Stimulated activated CD4-positive, alpha-beta T cell treated with anti-CD3 and anti-CD28 coated beads, Interleukin-4, amount 100 ng/mL, for 24 hours (primary cell): ENCODE results near the gene PPP1R12C.

ENCODE experiments used
- DNase-seq: peaks from one replicate; pipeline ENCODE4 v3.0.0-alpha.2; 2020

Gene PPP1R12C

DNA sequence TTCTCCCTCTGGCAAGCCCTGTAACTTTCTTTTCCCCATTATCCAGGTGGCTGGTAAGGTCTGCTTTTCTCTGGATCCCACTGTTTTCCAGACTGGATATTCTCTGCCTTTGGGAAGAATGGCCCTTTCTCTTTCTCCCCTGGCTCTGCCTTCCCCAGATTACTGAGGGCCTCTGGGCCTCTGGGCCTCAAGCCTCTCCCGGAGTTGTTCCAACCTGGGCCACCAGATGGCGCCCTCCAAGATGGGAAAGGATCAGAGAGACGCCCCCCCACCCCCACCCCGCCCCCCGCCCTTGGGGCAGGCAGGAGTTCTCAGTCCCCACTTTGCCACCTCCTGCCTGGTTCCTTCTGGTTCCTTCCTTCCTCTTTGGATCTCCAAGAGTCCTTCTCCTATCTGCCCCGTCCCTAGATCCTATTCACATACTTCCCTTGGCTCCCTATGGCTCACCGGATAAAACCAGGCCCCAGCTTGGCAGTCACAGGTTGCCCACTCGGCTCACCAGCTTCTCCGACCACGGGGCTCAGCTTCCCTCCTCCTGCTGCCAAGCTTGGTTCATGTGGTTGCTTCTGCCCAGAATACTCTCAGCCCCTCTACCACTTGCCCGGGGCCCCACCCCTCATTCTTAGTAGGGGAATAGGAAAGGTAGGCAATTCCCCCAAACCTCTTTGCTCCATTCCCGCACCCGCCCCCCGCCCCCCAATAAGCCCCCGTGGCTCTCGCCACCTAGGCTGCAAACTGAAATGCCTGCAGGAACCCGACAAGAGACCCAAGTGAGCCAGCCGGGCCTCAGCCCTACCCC lies 28.7 kb downstream of the PPP1R12C start:
- DNase-seq = peak; percentile 84

DNA sequence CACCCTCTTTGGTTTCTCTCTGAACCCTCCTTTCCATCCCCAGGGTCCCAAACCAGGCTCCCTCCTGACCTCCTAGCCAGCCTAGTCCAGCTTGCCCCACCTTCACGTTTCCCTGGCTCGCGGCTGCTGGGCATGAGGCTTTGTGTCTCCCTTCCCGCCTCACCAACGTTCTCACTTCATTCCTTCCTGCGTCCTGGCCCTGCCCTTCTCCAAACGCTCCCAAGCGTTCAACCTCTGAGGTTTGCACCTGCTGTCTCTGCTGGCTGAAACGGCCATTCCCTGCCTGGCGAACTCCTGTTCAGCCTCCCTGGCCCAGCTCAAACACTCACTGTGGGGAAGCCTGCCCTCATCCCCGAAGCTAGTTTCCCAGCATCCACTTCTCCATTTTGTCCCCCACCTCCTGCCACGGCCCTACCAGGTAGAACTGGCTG lies 29.4 kb downstream of the PPP1R12C start:
- no peak for DNase-seq

DNA sequence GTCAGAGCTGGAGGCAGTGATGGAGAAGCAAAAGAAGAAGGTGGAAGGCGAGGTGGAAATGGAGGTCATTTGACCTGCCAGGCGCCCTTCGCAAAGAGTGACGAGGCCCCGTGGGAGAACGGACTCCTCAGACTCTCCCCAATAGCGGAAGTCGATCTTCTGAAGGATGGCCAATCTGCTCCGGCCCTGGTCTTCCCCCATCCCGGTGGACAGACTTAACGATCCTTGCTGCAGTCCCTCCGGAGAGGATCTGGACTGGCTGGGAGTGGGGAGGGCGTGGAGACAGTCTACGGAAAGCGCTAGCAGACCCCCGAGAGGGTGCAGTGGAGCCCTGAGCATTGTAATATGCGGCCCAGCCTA lies 29.9 kb downstream of the PPP1R12C start:
- DNase-seq = no peak

DNA sequence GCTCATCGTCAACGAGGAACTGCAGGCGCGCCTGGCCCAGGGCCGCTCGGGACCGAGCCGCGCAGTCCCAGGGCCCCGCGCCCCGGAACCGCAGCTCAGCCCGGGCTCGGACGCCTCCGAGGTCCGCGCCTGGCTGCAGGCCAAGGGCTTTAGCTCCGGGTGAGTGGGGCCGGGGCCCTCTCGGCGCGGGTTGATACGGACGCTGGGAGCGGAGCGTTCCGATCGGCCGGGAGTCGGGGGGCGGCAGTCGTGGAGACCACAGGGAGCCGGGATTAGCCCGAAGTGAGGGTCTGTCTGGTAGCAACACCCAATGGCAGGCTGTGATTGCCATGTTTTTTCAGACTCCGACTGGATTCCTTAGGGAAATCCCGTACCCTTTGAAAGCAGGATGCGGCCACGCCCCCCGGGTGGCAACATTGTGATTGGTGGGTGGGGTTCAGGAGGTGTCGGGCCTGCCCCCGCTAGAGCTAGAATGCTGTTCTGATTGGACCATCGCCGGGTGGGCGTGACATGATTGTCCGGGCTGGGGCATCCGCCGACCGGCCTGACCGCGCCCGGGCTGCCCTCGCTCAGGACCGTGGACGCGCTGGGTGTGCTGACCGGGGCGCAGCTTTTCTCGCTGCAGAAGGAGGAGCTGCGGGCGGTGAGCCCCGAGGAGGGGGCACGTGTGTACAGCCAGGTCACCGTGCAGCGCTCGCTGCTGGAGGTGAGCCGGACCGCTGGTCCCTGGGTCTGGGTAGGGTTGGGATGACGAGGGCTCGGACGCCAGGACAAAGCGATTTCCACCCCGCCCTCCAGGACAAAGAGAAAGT lies 30.5 kb downstream of the PPP1R12C start:
- DNase-seq = peak; percentile 60

DNA sequence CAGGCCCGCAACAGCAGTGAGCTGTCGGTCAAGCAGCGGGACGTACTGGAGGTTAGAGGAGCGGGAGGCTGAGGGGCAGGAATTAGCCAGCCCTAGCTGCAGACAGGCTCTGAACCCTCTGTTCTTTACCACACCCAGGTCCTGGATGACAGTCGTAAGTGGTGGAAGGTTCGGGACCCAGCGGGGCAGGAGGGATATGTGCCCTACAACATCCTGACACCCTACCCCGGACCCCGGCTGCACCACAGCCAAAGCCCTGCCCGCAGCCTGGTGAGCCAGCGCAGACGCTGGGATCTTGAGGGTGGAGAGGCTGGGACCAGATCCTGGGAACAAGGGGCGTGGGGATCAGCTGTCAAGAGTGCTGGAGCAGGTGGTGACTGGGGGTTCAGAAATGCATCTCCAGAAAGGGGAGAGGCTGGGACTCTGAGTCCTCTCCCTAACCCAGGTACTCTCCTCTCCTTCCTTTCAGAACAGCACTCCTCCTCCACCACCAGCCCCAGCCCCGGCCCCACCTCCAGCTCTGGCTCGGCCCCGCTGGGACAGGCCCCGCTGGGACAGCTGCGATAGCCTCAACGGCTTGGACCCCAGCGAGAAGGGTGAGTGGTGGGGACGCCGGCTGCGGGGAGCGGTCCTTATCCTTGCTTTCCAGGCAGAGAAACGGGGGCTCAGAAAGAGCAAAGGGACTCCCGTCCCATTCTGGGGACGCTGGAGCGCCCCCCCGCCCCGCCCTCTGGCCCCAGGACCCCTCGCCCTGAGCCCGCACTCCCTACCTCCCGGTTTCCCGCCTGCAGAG lies 31.3 kb downstream of the PPP1R12C start:
- no peak for DNase-seq

DNA sequence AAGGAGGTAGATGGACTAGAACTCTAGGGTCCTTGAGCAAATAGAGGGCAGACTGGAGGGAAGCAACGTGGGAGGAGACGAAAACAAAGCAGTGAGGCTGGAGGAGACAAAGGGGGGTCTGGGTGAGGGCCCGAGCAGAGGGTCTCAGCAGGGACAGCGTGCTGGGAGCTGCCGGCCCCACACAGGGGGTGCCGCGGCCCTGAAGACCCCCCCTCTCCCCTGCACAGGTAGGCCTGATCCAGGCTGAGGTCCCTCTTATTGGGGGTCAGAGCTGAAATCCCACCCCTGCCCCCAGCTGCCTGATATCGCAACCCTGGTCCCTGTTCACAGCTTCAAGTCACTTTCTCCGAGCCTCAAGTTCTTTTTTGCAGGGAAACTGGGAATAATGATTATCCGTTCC lies 33.0 kb downstream of the PPP1R12C start:
- no peak for DNase-seq

DNA sequence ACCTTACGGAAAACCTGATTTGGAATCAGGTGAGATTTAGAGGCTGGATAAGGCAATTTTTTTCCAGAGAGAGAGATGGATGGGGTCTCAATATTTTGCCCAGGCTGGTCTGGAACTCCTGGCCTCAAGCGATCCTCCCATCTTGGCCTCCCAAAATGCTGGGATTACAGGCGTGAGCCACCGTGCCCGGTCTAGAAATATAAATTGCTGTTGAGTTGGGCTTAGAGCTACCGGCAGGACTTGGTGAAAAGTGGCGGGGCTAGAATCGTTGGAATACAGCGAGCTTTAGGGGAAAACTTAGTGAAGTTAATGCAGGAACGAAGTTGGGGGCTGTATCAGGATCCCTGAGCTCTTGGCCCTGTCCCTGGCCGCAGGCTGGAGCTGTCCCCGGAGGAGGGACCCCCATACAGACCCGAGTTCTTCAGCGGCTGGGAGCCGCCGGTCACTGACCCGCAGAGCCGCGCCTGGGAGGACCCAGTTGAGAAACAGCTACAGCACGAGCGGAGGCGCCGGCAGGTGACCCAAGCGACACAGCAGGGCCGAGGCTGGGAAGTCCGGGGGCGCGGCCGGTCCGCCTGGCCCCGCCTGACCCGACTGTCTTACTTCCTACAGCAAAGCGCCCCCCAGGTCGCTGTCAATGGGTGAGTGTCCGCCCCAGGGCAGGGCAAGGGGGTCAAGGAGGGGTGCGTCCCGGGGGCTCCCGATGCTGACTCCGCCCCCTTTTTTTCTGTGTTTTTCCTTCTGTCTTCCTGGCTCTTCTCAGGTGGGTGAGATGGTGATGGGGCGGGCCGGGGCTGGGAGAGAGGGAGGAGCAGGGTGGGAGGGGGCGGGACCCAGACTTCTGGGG lies 34.2 kb downstream of the PPP1R12C start:
- DNase-seq = no peak

DNA sequence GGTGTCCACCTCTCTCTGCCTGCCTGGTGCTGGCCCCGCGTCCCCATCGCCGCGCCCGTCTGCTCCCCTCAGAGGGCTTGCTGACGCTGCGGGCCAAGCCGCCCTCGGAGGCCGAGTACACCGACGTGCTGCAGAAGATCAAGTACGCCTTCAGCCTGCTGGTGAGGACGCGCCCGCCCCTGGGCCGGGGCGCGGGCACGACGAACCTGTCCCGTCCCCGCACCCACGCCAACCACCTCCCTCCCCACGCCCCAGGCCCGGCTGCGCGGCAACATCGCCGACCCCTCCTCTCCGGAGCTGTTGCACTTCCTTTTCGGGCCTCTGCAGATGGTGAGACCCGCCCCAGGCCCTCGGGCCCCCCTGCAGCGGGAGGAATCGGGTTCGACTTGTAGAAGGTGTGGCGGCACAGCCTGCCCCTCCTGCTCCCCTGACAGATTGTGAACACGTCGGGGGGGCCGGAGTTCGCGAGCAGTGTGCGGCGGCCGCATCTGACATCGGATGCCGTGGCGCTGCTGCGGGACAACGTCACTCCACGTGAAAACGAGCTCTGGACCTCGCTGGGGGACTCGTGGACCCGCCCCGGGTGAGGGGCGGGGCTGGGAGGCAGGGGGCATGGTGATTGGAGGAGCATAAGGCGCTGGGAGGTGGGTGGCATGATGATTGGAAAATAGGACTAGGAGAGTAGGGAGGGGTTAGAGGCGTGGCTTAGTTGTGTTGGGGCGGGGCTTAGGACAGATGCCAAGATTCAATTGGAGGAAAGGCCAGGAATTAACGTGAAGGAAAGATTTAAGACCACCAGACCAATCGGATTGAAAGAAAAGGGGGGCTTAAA lies 35.2 kb downstream of the PPP1R12C start:
- DNase-seq = peak; percentile 48

DNA sequence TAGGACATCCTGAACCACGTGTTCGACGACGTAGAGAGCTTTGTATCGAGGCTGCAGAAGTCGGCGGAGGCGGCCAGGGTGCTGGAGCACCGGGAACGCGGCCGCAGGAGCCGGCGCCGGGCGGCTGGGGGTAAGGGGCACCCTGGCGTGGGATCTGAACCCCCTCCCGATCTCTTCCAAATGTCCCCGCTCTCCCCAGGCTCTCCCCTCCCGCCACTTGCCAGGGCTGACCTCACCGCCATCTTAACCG lies 35.7 kb downstream of the PPP1R12C start:
- DNase-seq = no peak

DNA sequence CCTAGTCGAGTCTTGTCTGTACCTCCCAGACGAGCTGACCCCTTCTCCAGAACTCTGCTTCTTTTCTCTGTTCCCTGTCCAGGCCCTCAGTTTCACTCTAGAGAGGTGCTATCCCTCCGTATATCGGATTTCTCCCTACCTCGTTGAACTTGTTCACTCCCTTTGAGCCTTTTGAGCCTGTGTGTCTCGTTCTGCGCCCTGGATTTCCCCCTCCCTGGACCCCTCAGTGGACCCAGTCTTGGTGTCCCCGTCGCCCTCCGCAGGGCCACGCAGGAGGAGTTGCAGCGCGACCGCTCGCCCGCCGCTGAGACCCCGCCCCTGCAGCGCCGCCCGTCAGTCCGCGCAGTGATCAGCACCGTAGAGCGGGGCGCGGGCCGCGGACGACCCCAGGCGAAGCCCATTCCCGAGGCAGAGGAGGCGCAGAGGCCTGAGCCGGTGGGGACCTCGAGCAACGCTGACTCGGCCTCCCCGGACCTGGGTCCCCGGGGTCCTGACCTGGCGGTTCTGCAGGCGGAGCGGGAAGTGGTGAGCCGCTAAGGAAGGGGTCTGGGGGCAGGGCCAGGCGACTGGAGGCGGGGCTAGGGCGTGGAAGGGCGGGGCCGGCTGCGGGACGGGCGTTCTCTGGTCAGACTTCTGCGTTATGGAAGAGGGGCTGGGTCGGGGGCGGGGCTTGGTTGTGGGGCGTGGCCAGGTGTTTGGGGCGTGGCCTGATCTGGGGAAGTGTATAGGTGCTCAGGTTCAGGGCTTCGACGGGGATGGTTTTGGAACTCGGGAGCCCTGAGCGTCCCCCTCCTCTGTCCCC lies 36.3 kb downstream of the PPP1R12C start:
- peak; percentile 84 for DNase-seq

DNA sequence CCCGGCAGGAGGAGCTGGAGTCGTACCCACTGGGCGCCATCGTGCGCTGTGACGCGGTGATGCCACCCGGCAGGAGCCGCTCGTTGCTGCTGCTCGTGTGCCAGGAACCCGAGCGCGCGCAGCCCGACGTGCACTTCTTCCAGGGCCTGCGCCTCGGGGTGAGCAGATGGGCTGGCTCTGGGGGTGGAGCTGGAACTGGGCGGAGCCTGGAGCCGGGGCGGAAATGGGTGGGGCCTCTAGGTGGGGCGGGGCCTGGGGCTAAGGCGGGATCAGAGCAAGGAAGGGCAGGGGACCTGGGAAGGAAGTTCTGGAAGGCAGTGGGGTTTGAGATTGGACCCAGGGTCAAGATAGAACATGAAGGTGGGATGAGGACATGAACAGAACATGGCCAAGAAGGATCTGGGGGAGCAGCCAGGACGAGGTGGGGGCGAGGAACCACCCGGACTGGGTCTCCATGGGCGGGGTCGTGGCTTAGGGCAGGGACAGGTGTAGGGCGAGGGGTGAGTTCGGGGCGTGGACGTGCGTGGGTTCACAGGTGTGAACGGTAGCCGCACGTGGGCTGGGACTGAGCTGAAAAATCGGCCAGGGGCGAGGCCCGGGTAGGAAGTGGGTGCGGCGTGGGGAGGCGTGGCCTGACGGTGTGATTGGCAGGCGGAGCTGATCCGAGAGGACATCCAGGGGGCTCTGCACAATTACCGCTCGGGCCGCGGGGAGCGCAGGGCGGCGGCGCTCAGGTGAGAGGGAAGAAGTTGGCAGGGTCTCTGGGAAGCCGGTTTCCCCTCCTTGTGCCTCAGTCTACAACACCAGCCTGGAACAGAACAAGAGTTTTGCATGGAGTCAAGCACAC lies 37.1 kb downstream of the PPP1R12C start:
- peak; percentile 56 for DNase-seq

DNA sequence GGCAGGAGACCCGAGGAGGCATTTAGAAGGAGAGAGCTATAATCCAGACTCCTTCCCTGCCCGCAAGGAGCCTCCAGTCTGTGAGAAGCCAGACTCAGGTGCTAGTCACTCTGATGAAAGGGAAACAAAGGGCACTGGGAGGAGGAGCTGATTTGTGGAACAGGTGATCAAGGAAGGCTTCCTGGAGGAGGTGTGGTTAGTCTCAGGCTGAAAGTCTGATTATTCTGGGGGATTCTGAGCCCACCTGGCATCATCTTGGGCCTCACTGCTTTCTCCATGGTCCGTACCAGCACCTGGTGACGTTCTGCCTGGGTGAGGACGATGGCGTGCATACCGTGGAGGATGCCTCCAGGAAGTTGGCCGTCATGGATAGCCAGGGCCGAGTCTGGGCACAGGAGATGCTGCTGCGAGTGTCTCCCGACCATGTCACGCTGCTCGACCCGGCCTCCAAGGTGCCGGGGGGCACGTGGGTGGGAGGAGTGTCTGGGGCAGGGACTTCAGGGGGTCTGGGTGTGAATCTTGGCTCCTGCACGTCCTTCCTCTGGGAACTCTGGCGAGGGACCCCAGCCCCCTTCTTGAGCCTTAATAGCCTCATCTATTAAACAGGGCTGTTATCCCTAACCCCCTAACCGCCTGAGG lies 37.9 kb downstream of the PPP1R12C start:
- DNase-seq = no peak

DNA sequence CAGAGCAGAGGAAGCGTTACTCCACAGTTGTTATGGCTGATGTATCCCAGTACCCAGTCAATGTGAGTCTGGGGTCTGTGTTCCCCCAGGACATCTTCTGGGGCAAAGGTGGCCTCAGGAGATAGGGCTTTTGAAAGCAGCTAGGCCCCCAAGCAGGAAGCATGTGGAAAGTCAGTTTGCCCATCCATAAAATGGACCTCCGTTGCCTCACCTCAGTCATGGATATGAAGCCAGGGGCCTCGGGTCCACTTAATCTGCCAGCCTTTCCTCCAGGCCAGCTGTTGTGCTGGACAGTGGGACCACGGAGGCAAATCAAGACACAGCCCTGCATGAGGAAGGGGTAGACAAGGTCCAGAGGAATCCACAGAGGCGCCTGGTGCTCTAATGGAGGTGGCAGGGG lies 38.4 kb downstream of the PPP1R12C start:
- no peak for DNase-seq

DNA sequence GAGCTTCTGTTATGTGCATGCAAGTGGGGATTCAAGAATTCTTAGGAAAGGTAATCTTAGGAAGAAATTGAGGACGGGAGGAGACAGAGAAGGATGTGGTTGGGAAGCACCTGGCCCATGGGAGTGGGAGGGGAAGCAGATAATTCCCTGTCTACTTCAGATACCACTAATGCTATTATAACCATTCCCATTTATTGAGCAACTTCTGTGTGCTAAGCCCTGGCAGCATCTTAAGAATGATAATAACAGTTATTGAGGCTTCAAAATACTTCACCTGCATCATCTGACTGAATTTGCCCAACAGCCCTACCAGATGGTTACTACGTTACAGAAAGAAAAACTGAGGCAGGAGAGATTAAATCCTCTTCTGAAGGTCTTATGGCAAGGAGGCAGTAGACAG lies 40.3 kb downstream of the PPP1R12C start:
- no peak for DNase-seq

DNA sequence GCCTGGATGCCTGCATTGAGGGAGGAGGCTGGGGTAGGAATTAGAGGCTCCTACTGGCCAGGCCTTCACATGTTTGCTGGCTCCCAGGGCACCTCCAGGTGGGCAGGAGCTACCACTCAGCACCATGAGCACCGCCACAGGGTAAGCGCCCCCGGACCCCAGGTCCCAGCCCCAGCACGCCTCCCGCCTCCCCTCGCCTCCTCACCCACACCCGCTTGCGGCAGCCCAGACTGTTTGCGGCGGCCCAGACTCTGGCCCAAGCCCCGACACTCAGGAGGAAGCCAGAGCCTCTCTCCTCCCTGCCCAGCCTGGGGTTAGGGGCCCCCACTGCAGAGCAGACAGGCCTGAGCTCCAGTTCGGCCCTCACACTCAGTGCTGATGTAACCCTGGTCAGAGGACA lies 41.1 kb downstream of the PPP1R12C start:
- DNase-seq = no peak

DNA sequence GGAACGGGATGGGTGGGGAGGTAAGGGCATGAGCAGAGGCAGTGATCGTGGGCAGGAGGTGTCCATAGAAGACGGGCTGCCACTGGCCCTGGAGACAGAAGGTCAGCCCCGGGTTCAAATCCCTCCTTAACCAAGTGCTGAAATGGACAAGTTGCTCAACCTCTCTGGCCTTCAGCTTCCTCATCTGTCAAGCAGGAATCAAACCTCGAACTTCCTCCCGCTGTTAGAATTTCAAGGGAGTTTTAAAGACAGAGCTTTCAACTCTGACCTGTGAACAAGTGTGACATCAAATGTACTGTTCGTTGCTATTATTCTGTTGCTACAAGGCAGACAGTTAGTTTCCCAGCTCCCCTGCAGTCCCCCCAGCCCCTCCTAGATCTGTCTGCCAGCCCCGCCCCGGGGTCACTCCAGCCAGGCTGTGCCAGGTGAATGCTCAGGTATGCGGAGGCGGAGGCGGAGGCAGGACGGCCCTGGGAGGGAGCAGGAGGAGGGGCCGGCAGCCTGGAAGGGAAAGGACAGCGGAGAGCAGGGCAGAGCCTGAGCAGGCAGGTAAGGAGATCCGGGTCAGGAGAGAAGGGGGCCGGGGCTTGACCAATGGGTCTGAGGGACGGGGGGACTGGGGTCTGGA lies 42.0 kb downstream of the PPP1R12C start, which contains the start of gene EPS8L1:
EPS8L1 (plus strand) TSS at position 499 of the 628 bp plus-strand sequence. CDS start 576 bp downstream, outside the sequence.
- DNase-seq = no peak

DNA sequence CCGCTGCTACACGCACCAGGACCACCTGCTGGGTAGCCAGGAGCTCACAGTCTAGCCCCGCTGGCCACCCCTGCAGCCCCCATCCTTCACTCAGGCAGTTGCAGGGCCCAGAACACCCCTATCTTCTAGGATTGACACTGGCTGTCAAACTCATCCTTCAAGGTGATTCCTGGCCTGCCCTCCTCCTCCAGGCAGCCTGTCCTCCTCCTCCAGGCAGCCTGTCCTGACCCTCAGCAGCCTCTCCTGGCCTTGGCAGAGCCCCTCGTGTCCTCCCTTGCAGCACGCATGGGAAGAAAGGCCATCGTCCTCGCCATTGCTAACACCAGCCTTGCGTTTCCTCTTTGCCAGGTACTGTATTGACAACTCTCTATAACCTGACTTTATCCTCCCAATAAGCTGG lies 45.5 kb downstream of the PPP1R12C start:
- no peak for DNase-seq

DNA sequence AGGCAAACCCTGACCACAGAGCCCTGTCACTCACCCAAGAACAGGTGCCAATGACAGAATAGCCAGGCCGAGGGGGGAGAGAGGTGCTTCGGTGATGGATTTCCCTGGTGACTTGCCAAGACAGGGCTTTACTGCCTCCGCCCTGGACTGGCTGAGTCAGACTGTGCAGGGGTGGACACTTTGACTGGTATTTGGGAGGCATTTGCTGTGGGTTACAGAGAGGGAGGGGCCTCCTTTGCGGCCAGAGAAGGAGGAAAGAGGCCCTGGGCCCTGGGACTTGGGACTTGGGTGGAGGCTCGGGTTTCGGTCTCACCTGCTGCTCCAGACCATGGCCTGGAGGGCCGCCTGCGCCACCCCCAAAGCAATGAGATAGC lies 46.3 kb downstream of the PPP1R12C start:
- no peak for DNase-seq
